ENCODE data around the gene PDE8B.

The PDE8B gene

GRCh38 chr5:77295863-77296378 lies 85.4 kb downstream of the PDE8B start:
- DNase-seq (ENCODE audit: low spot score), result no peak

- DNase-seq (ENCODE audit: low spot score), result no peak
Observed at GRCh38 chr5:77298146-77298545, 87.7 kb downstream of the PDE8B start.

- no peak for DNase-seq (ENCODE audit: low spot score)
Observed at GRCh38 chr5:77300451-77300850, 90.0 kb downstream of the PDE8B start.

GRCh38 chr5:77301447-77301883 lies 91.0 kb downstream of the PDE8B start:
- DNase-seq (ENCODE audit: low spot score), result no peak

- no peak for DNase-seq (ENCODE audit: low spot score)
Observed at GRCh38 chr5:77302247-77302646, 91.8 kb downstream of the PDE8B start.

GRCh38 chr5:77302653-77303052 lies 92.2 kb downstream of the PDE8B start:
- DNase-seq (ENCODE audit: low spot score), result no peak

- DNase-seq (ENCODE audit: low spot score), result no peak
Observed at GRCh38 chr5:77304388-77304787, 93.9 kb downstream of the PDE8B start.

- DNase-seq (ENCODE audit: low spot score), result no peak
Observed at GRCh38 chr5:77305222-77305846, 94.9 kb downstream of the PDE8B start.

GRCh38 chr5:77305956-77306355 lies 95.5 kb downstream of the PDE8B start:
- DNase-seq (ENCODE audit: low spot score), result no peak

GRCh38 chr5:77306531-77306930 lies 96.1 kb downstream of the PDE8B start:
- DNase-seq (ENCODE audit: low spot score), result no peak

GRCh38 chr5:77308154-77308960 lies 97.9 kb downstream of the PDE8B start:
- DNase-seq (ENCODE audit: low spot score), result no peak

- no peak for DNase-seq (ENCODE audit: low spot score)
Observed at GRCh38 chr5:77309140-77309539, 98.7 kb downstream of the PDE8B start.

- no peak for DNase-seq (ENCODE audit: low spot score)
Observed at GRCh38 chr5:77310494-77311213, 100.2 kb downstream of the PDE8B start.

GRCh38 chr5:77311214-77311571 lies 100.7 kb downstream of the PDE8B start:
- no peak for DNase-seq (ENCODE audit: low spot score)

- no peak for DNase-seq (ENCODE audit: low spot score)
Observed at GRCh38 chr5:77312413-77312812, 101.9 kb downstream of the PDE8B start.

GRCh38 chr5:77316871-77317661 lies 106.6 kb downstream of the PDE8B start:
- DNase-seq (ENCODE audit: low spot score), result no peak

- no peak for DNase-seq (ENCODE audit: low spot score)
Observed at GRCh38 chr5:77318060-77318459, 107.6 kb downstream of the PDE8B start.

- no peak for DNase-seq (ENCODE audit: low spot score)
Observed at GRCh38 chr5:77319117-77319804, 108.8 kb downstream of the PDE8B start.

GRCh38 chr5:77321793-77322394 lies 111.4 kb downstream of the PDE8B start:
- no peak for DNase-seq (ENCODE audit: low spot score)

GRCh38 chr5:77322406-77322805 lies 111.9 kb downstream of the PDE8B start:
- no peak for DNase-seq (ENCODE audit: low spot score)

Measured in hematopoietic multipotent progenitor cell treated with erythropoietin and hydrocortisone succinate and interleukin-3 and kit ligand, for 17 days (in vitro differentiated cells).